Peyer's patch (tissue), 4 donors: ENCODE measurements around the gene TGFBR2. TPM values are rescaled to one million over a fixed set of nuclear protein-coding genes. Genes with fewer than 3 reads are reported as not detected.

Experiments used
- DNase-seq, 3 donors: peaks; one replicate each; pipeline ENCODE4 v3.0.0-alpha.2; 2017 to 2019
- H3K27ac ChIP-seq, 4 donors: fragments of 200-600 bp; sonication (generic); one replicate each; pipeline ENCODE4 v1.5.1; 2016 to 2019
- H3K27me3 ChIP-seq, 2 donors: fragments of 200-600 bp; sonication (generic); one replicate each; pipeline ENCODE4 v1.5.1; 2019
- H3K36me3 ChIP-seq, 3 donors: fragments of 200-600 bp; sonication (generic); one replicate each; pipeline ENCODE4 v1.5.1; 2016 to 2019
- H3K4me1 ChIP-seq, 4 donors: fragments of 200-600 bp; sonication (generic); one replicate each; pipeline ENCODE4 v1.5.1; 2016 to 2019
- H3K4me3 ChIP-seq, 4 donors: fragments of 200-600 bp; sonication (generic); 1 replicate in 3 of 4; 2 replicates in 1 of 4; pipeline ENCODE4 v1.5.1; 2016 to 2019; ENCODE audit warnings: mild to moderate bottlenecking in 1 of 4
- H3K9me3 ChIP-seq, 4 donors: fragments of 200-600 bp; sonication (generic); one replicate each; pipeline ENCODE4 v1.5.1; 2016 to 2019; ENCODE audit warnings: mild to moderate bottlenecking in 1 of 4
- POLR2A ChIP-seq, 2 donors: fragments of 450-650 bp; IDR thresholded peaks; one replicate each; pipeline ENCODE4 v1.5.1; 2017; ENCODE audit warnings: antibody characterized with exemption in 2 of 2, mild to moderate bottlenecking in 2 of 2, moderate library complexity in 2 of 2
- total RNA-seq, 4 donors: library from RNA; depleted of rRNA; stranded (reverse); fragments of >200 nt; gene quantifications; one replicate each; pipeline ENCODE4 v1.1.0, GENCODE V29; 2016
- TF ChIP-seq, protein P1 (sequence below), 6 experiments: fragments of 450-650 bp in 4 of 6; fragments of 200-600 bp in 2 of 6; sonication (generic) in 1 of 6; IDR thresholded peaks; one replicate each; pipeline ENCODE4 v1.5.1; 2017 to 2019; ENCODE audit warnings: antibody characterized with exemption in 6 of 6, mild to moderate bottlenecking in 3 of 6, moderate library complexity in 1 of 6

The TGFBR2 gene
- total RNA-seq, 4 donors from 2014 or later: 51.8 to 127 (median 105) TPM

DNA sequence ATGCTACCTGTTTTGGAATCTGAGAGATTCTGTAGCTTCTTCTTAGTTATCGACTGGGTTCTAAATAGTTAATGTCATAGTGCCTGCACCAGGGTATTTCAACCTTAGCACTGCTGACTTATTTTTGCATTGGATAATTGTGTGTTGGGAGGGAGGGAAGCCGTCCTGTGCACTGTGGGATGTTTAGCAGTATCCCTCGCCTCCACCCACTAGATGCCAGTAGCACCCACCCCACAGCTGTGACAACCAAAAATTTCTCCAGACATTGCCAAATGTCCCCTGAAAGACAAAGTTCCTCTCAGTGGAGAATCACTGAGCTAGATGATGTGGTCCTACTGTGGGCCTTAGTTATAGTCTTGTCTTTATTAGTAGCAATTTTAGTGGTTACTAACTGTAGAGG is 88.3 kb downstream of the TGFBR2 start:
- Histone ChIP-seq H3K4me1 (peaks cover 0 to 30% (median 0%) of the 10 kb centered on the region in 4 donors), H3K9me3 (no peaks in the 10 kb centered on the region), H3K27me3 (no peaks in the 10 kb centered on the region), H3K27ac (no peak overlapping the region), H3K36me3 (peaks cover 0 to 44% (median 0%) of the 10 kb centered on the region in 3 donors), H3K4me3 (no peak overlapping the region)
- DNase-seq: no peak
- TF ChIP-seq POLR2A (IDR thresholded peaks at IDR 0.05): no peak
- TF ChIP-seq, protein P1, sequence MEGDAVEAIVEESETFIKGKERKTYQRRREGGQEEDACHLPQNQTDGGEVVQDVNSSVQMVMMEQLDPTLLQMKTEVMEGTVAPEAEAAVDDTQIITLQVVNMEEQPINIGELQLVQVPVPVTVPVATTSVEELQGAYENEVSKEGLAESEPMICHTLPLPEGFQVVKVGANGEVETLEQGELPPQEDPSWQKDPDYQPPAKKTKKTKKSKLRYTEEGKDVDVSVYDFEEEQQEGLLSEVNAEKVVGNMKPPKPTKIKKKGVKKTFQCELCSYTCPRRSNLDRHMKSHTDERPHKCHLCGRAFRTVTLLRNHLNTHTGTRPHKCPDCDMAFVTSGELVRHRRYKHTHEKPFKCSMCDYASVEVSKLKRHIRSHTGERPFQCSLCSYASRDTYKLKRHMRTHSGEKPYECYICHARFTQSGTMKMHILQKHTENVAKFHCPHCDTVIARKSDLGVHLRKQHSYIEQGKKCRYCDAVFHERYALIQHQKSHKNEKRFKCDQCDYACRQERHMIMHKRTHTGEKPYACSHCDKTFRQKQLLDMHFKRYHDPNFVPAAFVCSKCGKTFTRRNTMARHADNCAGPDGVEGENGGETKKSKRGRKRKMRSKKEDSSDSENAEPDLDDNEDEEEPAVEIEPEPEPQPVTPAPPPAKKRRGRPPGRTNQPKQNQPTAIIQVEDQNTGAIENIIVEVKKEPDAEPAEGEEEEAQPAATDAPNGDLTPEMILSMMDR (IDR thresholded peaks at IDR 0.05): no peak

DNA sequence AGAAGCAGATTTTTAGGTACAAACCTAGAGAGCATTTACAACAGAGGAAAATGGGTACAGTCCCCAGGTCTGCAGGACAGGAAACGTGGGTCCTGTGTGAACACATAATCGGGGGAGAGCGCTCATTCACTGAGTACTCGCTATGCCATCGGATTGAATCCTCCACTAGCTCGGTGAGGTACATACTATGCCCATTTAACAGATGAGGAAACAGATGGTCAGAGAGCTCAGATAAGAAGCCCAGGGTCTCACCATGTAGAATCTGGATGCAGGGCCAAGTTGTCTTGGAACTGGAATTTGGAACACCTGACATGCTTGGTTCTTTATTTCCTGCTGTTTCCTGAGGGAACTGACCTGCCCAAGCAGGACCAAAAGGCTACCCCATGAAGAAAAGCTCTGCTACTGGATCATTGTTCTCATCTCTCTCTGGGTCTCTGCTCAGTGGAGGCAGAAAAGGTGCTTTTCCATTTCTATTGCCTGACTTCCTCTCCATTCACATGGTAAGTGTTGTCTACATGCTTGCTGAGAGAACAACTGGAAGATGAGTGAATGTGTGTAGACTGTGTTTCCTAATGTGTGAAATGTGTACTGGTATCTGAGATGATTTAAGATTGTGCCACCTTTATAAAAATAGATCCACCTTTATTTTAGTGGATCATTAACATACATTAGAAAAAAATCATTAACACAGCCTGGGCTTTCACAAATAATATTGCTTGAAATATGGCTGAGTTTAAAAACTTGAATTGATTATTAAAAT is 89.1 kb downstream of the TGFBR2 start:
- Histone ChIP-seq H3K36me3 (peaks cover 0 to 43% (median 0%) of the 10 kb centered on the region in 3 donors), H3K27ac (no peak overlapping the region), H3K4me3 (no peak overlapping the region), H3K27me3 (no peaks in the 10 kb centered on the region), H3K9me3 (no peaks in the 10 kb centered on the region), H3K4me1 (peaks cover 0 to 22% (median 0%) of the 10 kb centered on the region in 4 donors)
- no peak for TF ChIP-seq POLR2A (IDR thresholded peaks at IDR 0.05)
- TF ChIP-seq, protein P1 (IDR thresholded peaks at IDR 0.05): no peak
- DNase-seq: no peak

DNA sequence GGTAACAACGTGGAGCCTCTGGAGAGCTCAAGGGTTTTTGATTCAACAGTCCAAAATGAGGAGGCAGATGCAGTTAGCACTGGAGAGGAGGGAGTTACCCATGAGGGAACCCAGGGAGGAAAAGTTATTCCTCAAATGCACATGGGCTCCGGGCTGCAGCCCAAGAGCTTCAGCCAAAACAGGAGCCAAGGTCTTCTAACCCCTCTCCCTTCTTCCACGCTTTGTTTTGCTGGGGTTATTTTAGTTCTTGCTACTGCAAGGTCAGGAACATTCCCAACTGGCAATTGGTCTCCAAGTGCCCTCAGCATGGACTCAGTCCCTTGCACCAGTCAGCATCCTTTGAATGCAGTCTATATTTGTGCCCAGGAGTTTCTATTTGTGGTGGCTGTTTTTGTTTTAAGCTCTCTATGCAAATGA is 90.0 kb downstream of the TGFBR2 start:
- peaks cover 0 to 34% (median 0%) of the 10 kb centered on the region in 3 donors for H3K36me3 ChIP-seq
- H3K4me1 ChIP-seq: peaks cover 0 to 15% (median 0%) of the 10 kb centered on the region in 4 donors
- DNase-seq: no peak
- H3K27me3 ChIP-seq: no peaks in the 10 kb centered on the region
- H3K4me3 ChIP-seq: no peak overlapping the region
- H3K27ac ChIP-seq: no peak overlapping the region
- TF ChIP-seq POLR2A (IDR thresholded peaks at IDR 0.05): no peak
- TF ChIP-seq, protein P1 (IDR thresholded peaks at IDR 0.05): no peak
- no peaks in the 10 kb centered on the region for H3K9me3 ChIP-seq

DNA sequence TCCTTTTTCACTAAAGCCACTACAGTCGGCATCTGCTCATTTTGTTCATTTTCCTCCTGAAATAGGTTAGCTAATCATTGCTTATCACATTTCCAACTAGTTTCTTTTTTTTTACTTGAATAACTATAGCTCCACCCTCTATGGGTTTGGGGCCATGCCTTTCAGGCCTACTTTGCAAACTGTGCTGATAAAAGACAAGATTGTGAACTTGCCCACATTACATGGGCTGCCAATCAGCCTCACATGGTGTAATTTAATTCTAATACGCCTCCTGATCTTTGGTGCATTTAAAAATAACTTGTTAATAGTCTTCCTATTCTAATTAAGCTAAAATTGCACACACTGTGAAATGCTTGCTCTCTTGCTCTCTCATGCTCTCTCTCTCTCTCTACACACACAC is 90.5 kb downstream of the TGFBR2 start:
- Histone ChIP-seq H3K27ac (no peak overlapping the region), H3K4me3 (no peak overlapping the region), H3K27me3 (no peaks in the 10 kb centered on the region), H3K9me3 (no peaks in the 10 kb centered on the region), H3K36me3 (peaks cover 0 to 29% (median 0%) of the 10 kb centered on the region in 3 donors), H3K4me1 (peaks cover 0 to 13% (median 0%) of the 10 kb centered on the region in 4 donors)
- DNase-seq: no peak
- TF ChIP-seq, protein P1 (IDR thresholded peaks at IDR 0.05): no peak
- no peak for TF ChIP-seq POLR2A (IDR thresholded peaks at IDR 0.05)

DNA sequence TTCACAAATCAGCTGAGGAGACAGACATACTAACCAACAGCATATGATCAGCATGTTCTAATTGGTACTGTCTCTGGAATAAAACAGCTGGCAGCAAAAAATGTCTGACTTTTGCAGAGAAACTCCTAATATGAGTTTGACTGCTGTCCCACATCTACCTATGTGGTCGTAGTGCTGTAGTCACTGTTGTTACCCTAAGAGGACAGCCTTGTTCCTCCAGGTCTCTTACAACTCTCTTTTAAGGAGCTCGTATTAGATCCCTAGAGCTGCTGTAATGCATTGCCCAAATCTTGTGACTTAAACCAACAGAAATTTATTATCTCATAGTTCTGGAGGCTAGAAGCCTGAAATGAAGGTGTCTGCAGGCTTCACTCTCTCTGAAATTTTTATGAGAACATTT is 92.1 kb downstream of the TGFBR2 start:
- DNase-seq: no peak
- Histone ChIP-seq H3K27ac (no peak overlapping the region), H3K4me1 (no peaks in the 10 kb centered on the region), H3K9me3 (no peaks in the 10 kb centered on the region), H3K27me3 (no peaks in the 10 kb centered on the region), H3K4me3 (no peak overlapping the region), H3K36me3 (peaks cover 0 to 18% (median 0%) of the 10 kb centered on the region in 3 donors)
- TF ChIP-seq, protein P1 (IDR thresholded peaks at IDR 0.05): no peak
- no peak for TF ChIP-seq POLR2A (IDR thresholded peaks at IDR 0.05)
